ENCODE data around the gene LPP.
"Not testable (repeated sequence)": the region's sequence is repeated elsewhere in the genome, so short reads cannot be mapped to it uniquely, and the experiment has no call there.

The LPP gene

GRCh38 chr3:188617988-188618701 is 464.2 kb downstream of the LPP start:
- no peak for DNase-seq

- DNase-seq: no peak
Observed at GRCh38 chr3:188620752-188621151, 466.8 kb downstream of the LPP start.

GRCh38 chr3:188624384-188624783 is 470.4 kb downstream of the LPP start:
- DNase-seq: no peak

GRCh38 chr3:188624828-188625227 is 470.9 kb downstream of the LPP start:
- DNase-seq: no peak

GRCh38 chr3:188627652-188628051 is 473.7 kb downstream of the LPP start:
- no peak for DNase-seq

- DNase-seq: no peak
Observed at GRCh38 chr3:188631291-188632010, 477.5 kb downstream of the LPP start.

- no peak for DNase-seq
Observed at GRCh38 chr3:188633206-188633605, 479.2 kb downstream of the LPP start.

GRCh38 chr3:188634285-188634684 is 480.3 kb downstream of the LPP start:
- DNase-seq: no peak

GRCh38 chr3:188635258-188636042 is 481.5 kb downstream of the LPP start:
- DNase-seq: no peak

- not testable (repeated sequence) for DNase-seq
Observed at GRCh38 chr3:188636292-188636691, 482.3 kb downstream of the LPP start.

GRCh38 chr3:188641076-188641475 is 487.1 kb downstream of the LPP start:
- DNase-seq: no peak

GRCh38 chr3:188643736-188644135 is 489.8 kb downstream of the LPP start:
- DNase-seq: no peak

GRCh38 chr3:188646592-188646991 is 492.6 kb downstream of the LPP start:
- DNase-seq: no peak

GRCh38 chr3:188647237-188647636 is 493.3 kb downstream of the LPP start:
- DNase-seq: no peak

- no peak for DNase-seq
Observed at GRCh38 chr3:188649521-188649920, 495.6 kb downstream of the LPP start.

GRCh38 chr3:188656196-188656982 is 502.4 kb downstream of the LPP start:
- no peak for DNase-seq

- no peak for DNase-seq
Observed at GRCh38 chr3:188658606-188659005, 504.6 kb downstream of the LPP start.

- DNase-seq: no peak
Observed at GRCh38 chr3:188659449-188660090, 505.6 kb downstream of the LPP start.

GRCh38 chr3:188660415-188660814 is 506.5 kb downstream of the LPP start:
- DNase-seq: no peak

GRCh38 chr3:188661806-188662205 is 507.8 kb downstream of the LPP start:
- no peak for DNase-seq

GRCh38 chr3:188662214-188662613 is 508.3 kb downstream of the LPP start:
- DNase-seq: no peak

- DNase-seq: no peak
Observed at GRCh38 chr3:188662795-188663194, 508.8 kb downstream of the LPP start.
